GM12878 (cell line): ENCODE measurements around the gene LRRC26. TPM values are rescaled to one million over a fixed set of nuclear protein-coding genes. Genes with fewer than 3 reads are reported as not detected.

ENCODE experiments used
- ATAC-seq: fragments of 200-7000 bp; cut with Tn5 transposase; 3 replicates; pipeline ENCODE4 v1.9.1; 2020; ENCODE audit warnings: mild to moderate bottlenecking, moderate library complexity
- BruUV-seq: library from RNA; stranded (reverse); fragments of 400-500 nt; replicated peaks from 2 replicates; lab custom pipeline; 2021; lab: Mats Ljungman, UMichigan
- CTCF ChIA-PET: fragments of 300-600 bp; sonication (Branson Sonifier 250); formaldehyde crosslinking; extraction: SDS; loops from one replicate; lab custom pipeline; 2021; ENCODE audit warnings: inconsistent platforms; lab: Yijun Ruan, JAX
- POLR2A ChIA-PET: fragments of 350-600 bp; formaldehyde crosslinking; extraction: SDS; loops from one replicate; lab custom pipeline; 2021; ENCODE audit warnings: inconsistent platforms; lab: Charles Lee
- RAD21 ChIA-PET: fragments of 300-600 bp; sonication (Branson Sonifier 250); formaldehyde crosslinking; loops from one replicate; lab custom pipeline; 2023; ENCODE audit warnings: antibody characterized with exemption; ENCODE audit not compliant: unreplicated experiment; lab: Charles Lee
- SMC1A ChIA-PET: fragments of 300-600 bp; sonication (Branson Sonifier 250); formaldehyde crosslinking; loops from one replicate; lab custom pipeline; 2023; ENCODE audit not compliant: unreplicated experiment, uncharacterized antibody; lab: Charles Lee
- DNase-seq: peaks from one replicate; pipeline ENCODE4 v3.0.0-alpha.2; 2011; ENCODE audit warnings: low read depth, low spot score
- FAIRE-seq: peaks from 3 replicates; lab custom pipeline; 2011; peaks lifted over from hg19 to GRCh38; lab: Jason Lieb, UNC
- H2AFZ ChIP-seq: 2 replicates; pipeline ENCODE4 v1.6.0; 2011; ENCODE audit warnings: low read depth, low read length, control low read depth; ENCODE audit not compliant: control insufficient read depth
- H3K27ac ChIP-seq: 2 replicates; pipeline ENCODE4 v1.5.1; 2011; ENCODE audit warnings: control low read depth; ENCODE audit not compliant: control insufficient read depth, insufficient read depth
- H3K27me3 ChIP-seq, 2 experiments: replicated peaks in 1 of 2; 2 replicates each; pipeline versions ENCODE4 v1.6.0 to v1.6.1; 2011; ENCODE audit warnings: low read length in 1 of 2; ENCODE audit not compliant: control insufficient read depth in 2 of 2, insufficient read depth in 2 of 2
- H3K36me3 ChIP-seq, 2 experiments: 2 replicates each; pipeline ENCODE4 v1.5.1; 2011; ENCODE audit warnings: low read length in 1 of 2; ENCODE audit not compliant: control insufficient read depth in 2 of 2, insufficient read depth in 2 of 2
- H3K4me1 ChIP-seq: 2 replicates; pipeline ENCODE4 v1.6.1; 2011; ENCODE audit warnings: mild to moderate bottlenecking, low read length, moderate library complexity, mixed read lengths; ENCODE audit not compliant: control insufficient read depth, insufficient read depth
- H3K4me2 ChIP-seq: 2 replicates; pipeline ENCODE4 v1.6.0; 2011; ENCODE audit warnings: control low read depth; ENCODE audit not compliant: control insufficient read depth, insufficient read depth
- H3K4me3 ChIP-seq: fragments of 200-600 bp; sonication (generic); 2 replicates; pipeline ENCODE4 v1.5.1; 2016
- H3K79me2 ChIP-seq: 2 replicates; pipeline ENCODE4 v1.6.0; 2011; ENCODE audit warnings: low read length; ENCODE audit not compliant: control insufficient read depth, insufficient read depth
- H3K9ac ChIP-seq: 2 replicates; pipeline ENCODE4 v1.8.0; 2011; ENCODE audit warnings: low read length, control low read depth, mixed read lengths; ENCODE audit not compliant: control insufficient read depth, insufficient read depth
- H3K9me3 ChIP-seq: replicated peaks from 3 replicates; pipeline ENCODE4 v1.5.1; 2011; ENCODE audit warnings: mild to moderate bottlenecking, low read length; ENCODE audit not compliant: control insufficient read depth, insufficient read depth
- H4K20me1 ChIP-seq: 2 replicates; pipeline ENCODE4 v1.6.0; 2011; ENCODE audit not compliant: control insufficient read depth, insufficient read depth
- ATF7 ChIP-seq: fragments of 450-650 bp; IDR thresholded peaks from 2 replicates; pipeline ENCODE4 v1.6.1; 2016; ENCODE audit warnings: low read depth, mild to moderate bottlenecking
- BHLHE40 ChIP-seq, 2 experiments: fragments of 450-650 bp in 1 of 2; IDR thresholded peaks; 2 replicates each; pipeline ENCODE4 v1.6.1; 2011 to 2017; ENCODE audit warnings: low read depth in 2 of 2, borderline replicate concordance in 1 of 2, improper control_type of control experiment in 1 of 2, low read length in 1 of 2, mild to moderate bottlenecking in 1 of 2
- CBX3 ChIP-seq: fragments of 200-600 bp; sonication (generic); IDR thresholded peaks from 2 replicates; pipeline ENCODE4 v1.6.1; 2016; ENCODE audit warnings: low read depth, borderline replicate concordance
- MEF2A ChIP-seq: IDR thresholded peaks from 2 replicates; pipeline ENCODE4 v1.6.1; 2011; ENCODE audit warnings: low read depth, mild to moderate bottlenecking, low read length, moderate library complexity; ENCODE audit not compliant: insufficient read depth
- TBL1XR1 ChIP-seq: IDR thresholded peaks from 2 replicates; pipeline ENCODE4 v1.6.1; 2012; ENCODE audit warnings: low read depth, low read length, improper control_type of control experiment
- WGBS: methylation state at CpG from one replicate; pipeline ENCODE4 v1.1.6; 2016; ENCODE audit warnings: low lambda C conversion rate; ENCODE audit not compliant: insufficient replicate concordance, insufficient coverage; ENCODE audit errors: missing lambda C conversion rate; 5-methylcytosine and 5-hydroxymethylcytosine counted together
- in situ Hi-C: fragments of 300-500 bp; cut with MboI; formaldehyde crosslinking; loops from 9 replicates; pipeline ENCODE4 v1.14.3; 2018; ENCODE audit warnings: mixed read lengths
- intact Hi-C: fragments of 100-400 bp; cut with micrococcal nuclease; formaldehyde crosslinking; loops from one replicate; pipeline ENCODE4 v1.14.2; 2022; ENCODE audit not compliant: unreplicated experiment
- polyA plus RNA-seq, 11 experiments: library from polyadenylated mRNA; depleted of rRNA in 4 of 11; unstranded in 6 of 11; stranded (reverse) in 5 of 11; fragments of >200 nt; fragmentation: Nextera tagmentation in 4 of 11; fragmentation: Illumina TruSeq in 1 of 11; extraction: Ambion mirVana in 4 of 11; extraction: Trizol in 1 of 11; gene quantifications; 1 replicate in 1 of 11; 2 replicates in 10 of 11; pipeline versions ENCODE4 v1.2.1 to v1.2.3, GENCODE V29; 2011 to 2016; ENCODE audit warnings: inconsistent platforms in 2 of 11, missing spikeins in 2 of 11, low read depth in 1 of 11
- total RNA-seq, 4 experiments: library from RNA; depleted of rRNA in 3 of 4; stranded (reverse); fragments of >200 nt in 3 of 4; fragmentation: Illumina TruSeq in 1 of 4; extraction: Trizol in 1 of 4; gene quantifications; 2 replicates each; pipeline versions ENCODE4 v1.2.1 to v1.2.3, GENCODE V29; 2013 to 2021
- TF ChIP-seq, protein P1 (sequence below): IDR thresholded peaks from 2 replicates; pipeline ENCODE4 v1.6.1; 2011; ENCODE audit warnings: borderline replicate concordance, low read depth, mild to moderate bottlenecking, moderate library complexity, mixed read lengths, low read length; ENCODE audit not compliant: insufficient read depth; ENCODE audit errors: extremely low read length

The LRRC26 gene
- total and polyA plus RNA-seq, 10 of the 15 experiments (the other 5 are each of a cell fraction or from before 2014, with no cell fraction given): 0.29 to 0.91 (median 0.64) TPM; not detected in 5

DNA sequence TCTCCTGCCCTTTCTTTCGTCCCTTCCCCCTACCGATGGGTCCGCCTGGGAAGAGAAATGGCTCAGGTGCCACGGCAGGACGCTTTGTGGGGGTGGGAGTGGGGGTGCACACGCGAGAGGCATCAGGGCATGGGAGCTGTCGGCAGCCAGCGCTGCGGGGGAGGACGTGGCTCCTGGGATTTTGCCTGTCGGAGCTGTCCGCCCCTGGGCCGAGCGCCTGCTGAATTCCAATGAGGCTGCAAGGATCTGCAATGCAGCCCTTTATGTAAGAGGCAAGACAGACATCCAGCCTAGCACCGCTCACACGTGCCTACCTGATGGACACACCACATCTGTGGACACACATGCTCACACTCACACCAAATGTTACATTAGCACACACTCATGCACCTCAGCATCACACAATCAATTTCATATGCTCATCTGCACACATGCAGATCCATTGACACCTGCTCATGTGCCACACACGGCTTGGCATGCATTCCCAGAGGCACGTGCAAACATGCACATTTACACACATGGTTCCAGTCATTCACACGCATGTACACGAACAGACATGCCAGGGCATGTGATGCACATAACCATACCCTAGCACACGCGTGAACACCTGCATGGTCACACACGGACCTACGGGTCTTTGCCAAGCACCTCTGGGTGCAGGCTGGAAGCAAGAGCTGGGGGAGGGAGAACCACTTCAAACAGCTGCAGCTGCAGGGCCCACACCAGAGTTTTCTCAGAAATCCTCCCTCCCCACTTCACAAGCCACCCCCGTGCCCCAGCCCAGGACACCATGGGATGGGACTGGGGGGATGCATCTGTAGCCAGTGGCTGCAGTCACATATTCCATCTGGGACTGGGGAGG lies 29.5 kb downstream of the LRRC26 start:
- ChIA-PET POLR2A (interaction anchor here (0.6 to 1.7 kb wide), 2 partner anchors 11 to 17 kb away, joined by 4 to 5 read pairs; no protein-coding TSS in a partner anchor), RAD21 (interaction anchor here (0.5 to 1.0 kb wide), 2 partner anchors 10 to 73 kb away, joined by 3 read pairs; no protein-coding TSS in a partner anchor), CTCF (interaction anchor here (1.0 kb wide), 1 partner anchor 45 kb away, joined by 3 read pairs; no protein-coding TSS in a partner anchor), SMC1A (no interaction called here)
- no peak for ATAC-seq
- in situ Hi-C loops: no loop called here
- H3K4me1 ChIP-seq: no peaks in the 10 kb centered on the region
- no peak overlapping the region for H3K4me2 ChIP-seq
- no peak overlapping the region for H3K9ac ChIP-seq
- no peak for FAIRE-seq
- no peaks in the 10 kb centered on the region for H3K79me2 ChIP-seq
- no peaks in the 10 kb centered on the region; the same call in 2 of the 3 replicates for H3K9me3 ChIP-seq
- no peak overlapping the region for H2AFZ ChIP-seq
- no peak overlapping the region for H3K4me3 ChIP-seq
- no peak for TF ChIP-seq TBL1XR1
- TF ChIP-seq BHLHE40 (IDR thresholded peaks at IDR 0.05; ENCODE audit: borderline replicate concordance in 1 of 2, low read depth in 2 of 2, low read length in 1 of 2): 0 out of 4 replicates have a peak, but pooled peaks of 1 of the 2 experiments have one; percentile 14
- TF ChIP-seq CBX3: no peak
- TF ChIP-seq ATF7: no peak
- TF ChIP-seq, protein P1, sequence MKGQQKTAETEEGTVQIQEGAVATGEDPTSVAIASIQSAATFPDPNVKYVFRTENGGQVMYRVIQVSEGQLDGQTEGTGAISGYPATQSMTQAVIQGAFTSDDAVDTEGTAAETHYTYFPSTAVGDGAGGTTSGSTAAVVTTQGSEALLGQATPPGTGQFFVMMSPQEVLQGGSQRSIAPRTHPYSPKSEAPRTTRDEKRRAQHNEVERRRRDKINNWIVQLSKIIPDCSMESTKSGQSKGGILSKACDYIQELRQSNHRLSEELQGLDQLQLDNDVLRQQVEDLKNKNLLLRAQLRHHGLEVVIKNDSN: no peak
- TF ChIP-seq MEF2A: no peak
- no peak overlapping the region for H3K27ac ChIP-seq
- BruUV-seq: no TSS peak
- no peaks in the 10 kb centered on the region for H3K36me3 ChIP-seq
- 67% methylated on average over 23 of the region's 26 CpGs for WGBS
- intact Hi-C loops: no loop called here
- H4K20me1 ChIP-seq: no peaks in the 10 kb centered on the region
- H3K27me3 ChIP-seq: peaks cover 10 to 14% of the 10 kb centered on the region in 2 experiments
- DNase-seq: no peak
